HG03025 (cell line): ENCODE results near the gene RPS23.

Experiments used
- ATAC-seq: cut with Tn5 transposase; IDR thresholded peaks from one replicate; pipeline ENCODE4 v1.9.1; 2021; ENCODE audit warnings: mild to moderate bottlenecking, moderate library complexity; ENCODE audit not compliant: unreplicated experiment, low FRiP score

Gene RPS23

DNA sequence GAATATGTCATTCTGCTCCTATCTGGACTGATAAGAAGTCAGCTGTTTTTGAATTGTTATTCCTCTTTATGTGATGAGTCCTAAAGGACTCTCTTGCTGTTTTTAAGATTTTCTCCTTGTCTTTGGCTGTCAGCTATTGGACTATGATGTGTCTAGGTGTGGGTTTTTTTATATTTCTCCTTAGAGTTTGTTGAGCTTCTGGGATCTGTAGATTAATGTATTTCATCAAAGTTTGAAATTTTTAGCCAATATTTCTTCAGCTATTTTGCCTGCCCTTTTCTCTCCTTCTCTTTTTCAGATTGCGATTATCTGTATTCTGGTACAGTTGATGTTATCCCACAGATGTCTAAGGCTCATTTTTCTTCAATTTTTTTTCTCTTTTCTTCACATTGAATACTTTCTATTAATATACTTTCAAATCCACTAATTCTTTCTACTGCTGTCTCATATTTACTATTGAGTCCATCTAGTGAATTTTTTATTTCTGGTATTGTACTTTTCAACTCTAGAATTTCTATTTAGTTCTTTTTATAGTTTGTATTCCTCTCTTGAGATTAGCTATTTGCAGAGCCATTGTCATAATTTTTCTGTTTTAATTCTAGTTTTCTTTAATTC, 31.1 kb downstream of the RPS23 start:
- no peak for ATAC-seq

DNA sequence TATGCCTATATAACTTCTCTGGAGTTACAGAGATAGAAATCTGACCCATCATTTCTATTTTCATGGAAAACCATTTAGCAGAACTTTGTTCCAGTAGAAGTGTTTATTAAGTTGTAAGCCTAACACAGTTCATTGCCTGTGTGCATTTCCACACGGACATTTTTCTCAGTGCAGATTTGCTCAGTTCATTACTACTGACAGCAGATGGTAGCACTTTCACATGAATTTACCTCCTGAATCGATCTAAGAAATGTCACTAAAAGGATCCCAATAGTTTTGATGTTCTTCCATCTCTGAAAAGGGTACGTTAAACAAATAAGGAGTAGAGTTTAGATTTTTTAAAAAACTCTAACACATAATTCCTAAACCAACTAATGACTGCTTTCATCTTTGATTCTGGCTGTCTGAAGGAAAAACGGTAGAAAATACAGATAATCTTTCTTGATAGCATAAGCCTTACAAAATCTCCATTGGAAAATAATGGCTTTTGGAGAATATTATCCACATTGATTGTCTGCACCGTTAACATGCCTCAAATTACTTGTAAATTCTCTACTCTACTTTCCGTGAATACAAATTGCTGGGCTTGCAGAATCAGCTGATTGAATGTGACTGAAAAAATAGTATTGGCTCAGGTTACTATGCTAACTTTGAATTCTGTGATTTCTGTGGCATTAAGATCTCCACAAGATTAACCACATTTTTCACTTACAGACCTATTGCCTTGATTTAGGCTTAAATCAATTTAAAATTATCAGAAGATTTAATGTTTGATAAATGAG, 33.1 kb downstream of the RPS23 start:
- ATAC-seq, result no peak

GRCh38 chr5:82244151-82244550, 34.0 kb downstream of the RPS23 start:
- no peak for ATAC-seq

DNA sequence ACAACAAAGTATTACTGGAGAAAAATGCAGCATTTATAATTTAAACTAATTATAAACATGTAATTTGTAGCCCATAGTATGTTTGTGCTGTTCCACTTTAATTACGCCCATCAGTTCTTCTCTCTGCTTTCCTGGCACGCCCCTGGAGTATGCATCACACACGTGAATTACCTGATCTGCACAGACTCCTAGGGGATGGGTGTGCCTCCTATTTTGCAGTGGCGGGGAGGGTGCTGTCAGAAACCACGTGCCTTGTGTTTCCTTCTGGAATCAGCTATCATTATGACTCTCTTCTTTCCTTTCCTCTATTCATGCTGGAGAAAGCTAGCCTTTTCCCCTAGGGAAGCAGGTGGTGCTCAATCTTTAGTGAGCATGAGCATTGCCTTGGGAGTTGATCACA, 43.3 kb downstream of the RPS23 start:
- ATAC-seq, result no peak

- ATAC-seq, result peak; percentile 90
These were observed 52.5 kb downstream of the RPS23 start for GRCh38 chr5:82225525-82226172.
